K562 (cell line): ENCODE results near the gene FAXC. TPM values are rescaled to one million over a fixed set of nuclear protein-coding genes. Genes with fewer than 3 reads are reported as not detected.

Experiments used
- ATF1 ChIP-seq, 2 experiments: fragments of 450-650 bp in 1 of 2; IDR thresholded peaks; 2 replicates each; pipeline ENCODE4 v1.6.1; 2016; ENCODE audit warnings: missing compliant biosample characterization in 1 of 2, missing genetic modification characterization in 1 of 2
- CC2D1A ChIP-seq: fragments of 450-650 bp; IDR thresholded peaks from 2 replicates; pipeline ENCODE4 v1.6.1; 2017; ENCODE audit warnings: mild to moderate bottlenecking
- DNMT1 ChIP-seq: fragments of 450-650 bp; IDR thresholded peaks from 2 replicates; pipeline ENCODE4 v1.6.1; 2016; ENCODE audit warnings: antibody characterized with exemption, mild to moderate bottlenecking
- EP300 ChIP-seq: IDR thresholded peaks from 2 replicates; pipeline ENCODE4 v1.6.1; 2012; ENCODE audit warnings: low read length, improper control_type of control experiment
- GABPB1 ChIP-seq: sonication (generic); formaldehyde crosslinking; IDR thresholded peaks from 2 replicates; pipeline ENCODE4 v1.8.0; 2022; ENCODE audit warnings: mild to moderate bottlenecking, missing genetic modification reagents
- NFYB ChIP-seq: IDR thresholded peaks from 2 replicates; pipeline ENCODE4 v1.6.1; 2011; ENCODE audit warnings: mild to moderate bottlenecking, moderate library complexity; ENCODE audit not compliant: insufficient read length; ENCODE audit errors: extremely low read depth
- PRMT5 ChIP-seq: sonication (generic); formaldehyde crosslinking; IDR thresholded peaks from 2 replicates; pipeline ENCODE4 v1.5.0; 2020; ENCODE audit warnings: missing genetic modification reagents
- RB1 ChIP-seq: fragments of 450-650 bp; IDR thresholded peaks from 2 replicates; pipeline ENCODE4 v1.6.1; 2017; ENCODE audit warnings: low read depth, mild to moderate bottlenecking
- TAF1 ChIP-seq: IDR thresholded peaks from 2 replicates; pipeline ENCODE4 v1.6.1; 2011; ENCODE audit warnings: mild to moderate bottlenecking, low read length, moderate library complexity; ENCODE audit not compliant: insufficient read depth, control insufficient read depth, severe bottlenecking; ENCODE audit errors: extremely low read depth
- TEAD4 ChIP-seq, 2 experiments: sonication (generic) in 1 of 2; formaldehyde crosslinking in 1 of 2; IDR thresholded peaks; 2 replicates each; pipeline versions ENCODE4 v1.6.1 to v1.8.0; 2012 to 2022; ENCODE audit warnings: borderline replicate concordance in 1 of 2, inconsistent platforms in 1 of 2, low read length in 1 of 2, mild to moderate bottlenecking in 1 of 2, missing genetic modification reagents in 1 of 2
- ZBTB1 ChIP-seq: sonication (generic); formaldehyde crosslinking; IDR thresholded peaks from 2 replicates; pipeline ENCODE4 v1.8.1; 2023; ENCODE audit warnings: missing genetic modification reagents, low read depth, mild to moderate bottlenecking, borderline replicate concordance
- ZBTB17 ChIP-seq: fragments of 450-650 bp; formaldehyde crosslinking; IDR thresholded peaks from 2 replicates; pipeline ENCODE4 v1.4.0; 2020; ENCODE audit warnings: mild to moderate bottlenecking
- ZNF197 ChIP-seq: fragments of 200-800 bp; sonication (Bioruptor generic); IDR thresholded peaks from 2 replicates; pipeline ENCODE4 v1.6.1; 2016; ENCODE audit warnings: low read depth, missing genetic modification characterization, missing compliant biosample characterization
- ZNF583 ChIP-seq: fragments of 250-450 bp; sonication (Bioruptor Pico); IDR thresholded peaks from 2 replicates; pipeline ENCODE4 v1.4.0; 2020
- polyA plus RNA-seq, 8 experiments: library from polyadenylated mRNA; depleted of rRNA in 4 of 8; stranded (reverse) in 5 of 8; unstranded in 3 of 8; fragments of >200 nt; fragmentation: Nextera tagmentation in 2 of 8; fragmentation: Illumina TruSeq in 1 of 8; extraction: Ambion mirVana in 2 of 8; extraction: Trizol in 1 of 8; gene quantifications; 2 replicates each; pipeline versions ENCODE4 v1.2.1 to v1.2.3, GENCODE V29; 2011 to 2014; ENCODE audit warnings: inconsistent platforms in 1 of 8, missing spikeins in 1 of 8
- total RNA-seq, 7 experiments: library from RNA; depleted of rRNA in 6 of 7; stranded (reverse); fragments of >200 nt in 6 of 7; fragmentation: Illumina TruSeq in 2 of 7; extraction: Trizol in 2 of 7; gene quantifications; 2 replicates each; pipeline versions ENCODE4 v1.2.1 to v1.2.3, GENCODE V29; 2011 to 2021; ENCODE audit warnings: low replicate concordance in 1 of 7
- TF ChIP-seq, protein P1 (sequence below): sonication (generic); formaldehyde crosslinking; IDR thresholded peaks from 2 replicates; pipeline ENCODE4 v1.8.0; 2022; ENCODE audit warnings: missing genetic modification reagents, mild to moderate bottlenecking, borderline replicate concordance
- TF ChIP-seq, protein P2 (sequence below): fragments of 200-800 bp; sonication (Bioruptor generic); IDR thresholded peaks from 2 replicates; pipeline ENCODE4 v1.6.1; 2017; ENCODE audit warnings: missing genetic modification characterization, missing compliant biosample characterization
- TF ChIP-seq, protein P3 (sequence below): IDR thresholded peaks from 2 replicates; pipeline ENCODE4 v1.6.1; 2014; ENCODE audit warnings: antibody characterized with exemption
- TF ChIP-seq, protein P4 (sequence below): fragments of 450-650 bp; formaldehyde crosslinking; IDR thresholded peaks from 2 replicates; pipeline ENCODE4 v1.4.0; 2022; ENCODE audit warnings: missing genetic modification characterization
- TF ChIP-seq, protein P5 (sequence below): fragments of 450-650 bp; formaldehyde crosslinking; IDR thresholded peaks from 2 replicates; pipeline ENCODE4 v1.4.0; 2020; ENCODE audit warnings: mild to moderate bottlenecking, mixed read lengths

FAXC gene
- total and polyA plus RNA-seq, 9 of the 15 experiments (the other 6 are each of a cell fraction or from before 2014, with no cell fraction given): 0.06 to 0.40 (median 0.13) TPM; not detected in 5

DNA sequence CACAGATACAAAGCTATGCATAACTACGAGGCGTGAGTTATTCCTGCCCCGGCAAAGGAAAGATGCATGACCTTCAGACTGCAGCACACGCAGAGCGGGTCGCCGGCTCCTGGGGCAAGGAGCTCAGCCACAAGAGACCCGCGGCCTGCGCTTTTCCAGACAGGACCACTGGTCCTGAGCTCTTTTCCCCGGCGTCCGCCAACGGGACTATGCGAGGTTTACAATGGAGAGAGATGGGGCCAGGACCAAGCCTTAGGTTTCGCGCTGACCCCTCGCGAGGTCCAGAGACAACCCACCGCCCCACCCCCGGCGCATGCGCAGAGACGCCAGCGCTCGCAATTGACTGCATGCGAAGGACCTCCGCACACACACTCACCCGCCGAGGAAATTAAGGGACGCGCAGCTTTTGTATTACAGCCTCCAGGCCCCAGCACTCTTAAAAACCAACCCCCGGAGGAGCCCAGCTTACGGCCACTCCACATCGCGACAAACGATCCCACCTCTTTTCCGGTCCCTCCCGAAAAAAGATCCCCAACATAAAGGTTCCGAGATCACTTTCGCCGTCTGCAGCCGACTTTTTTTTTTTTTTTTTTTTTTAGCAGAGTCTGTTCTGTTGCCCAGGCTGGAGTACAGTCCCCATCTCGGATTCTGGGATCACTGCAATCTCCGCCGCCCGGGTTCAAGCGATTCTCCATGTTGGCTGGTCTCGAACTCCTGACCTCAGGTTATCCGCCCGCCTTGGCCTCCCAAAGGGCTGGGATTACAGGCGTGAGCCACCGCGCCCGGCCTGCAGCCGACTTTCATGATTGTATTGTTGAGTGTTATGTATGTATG is 44.4 kb upstream of the FAXC start, which contains the start of gene COQ3 (continued):
- TF ChIP-seq ZBTB1 (no peak), ATF1 (CRISPR knock-in tag; IDR thresholded peaks at IDR 0.05) (no peak), ATF1 (tag; IDR thresholded peaks at IDR 0.05) (peak; percentile 61; the same call in 1 of the 2 replicates), DNMT1 (no peak), ZBTB17 (CRISPR knock-in tag) (peak; percentile 60; the same call in 1 of the 2 replicates), RB1 (peak; percentile 72; the same call in 1 of the 2 replicates), TEAD4 (IDR thresholded peaks at IDR 0.05; ENCODE audit: low read length) (0 out of 2 replicates have a peak, but pooled peaks have one; percentile 17), TEAD4 (CRISPR knock-in tag; IDR thresholded peaks at IDR 0.05; ENCODE audit: borderline replicate concordance) (no peak), ZNF583 (0 out of 2 replicates have a peak, but pooled peaks have one; percentile 15), PRMT5 (CRISPR knock-in tag) (no peak), NFYB (no peak), ZNF197 (CRISPR knock-in tag) (no peak), GABPB1 (CRISPR knock-in tag) (peak; percentile 92), TAF1 (peak; percentile 77), CC2D1A (peak; percentile 77; the same call in 1 of the 2 replicates), EP300 (peak; percentile 28; the same call in 1 of the 2 replicates)
- TF ChIP-seq, protein P1, sequence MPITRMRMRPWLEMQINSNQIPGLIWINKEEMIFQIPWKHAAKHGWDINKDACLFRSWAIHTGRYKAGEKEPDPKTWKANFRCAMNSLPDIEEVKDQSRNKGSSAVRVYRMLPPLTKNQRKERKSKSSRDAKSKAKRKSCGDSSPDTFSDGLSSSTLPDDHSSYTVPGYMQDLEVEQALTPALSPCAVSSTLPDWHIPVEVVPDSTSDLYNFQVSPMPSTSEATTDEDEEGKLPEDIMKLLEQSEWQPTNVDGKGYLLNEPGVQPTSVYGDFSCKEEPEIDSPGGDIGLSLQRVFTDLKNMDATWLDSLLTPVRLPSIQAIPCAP (CRISPR knock-in tag): no peak
- TF ChIP-seq, protein P2, sequence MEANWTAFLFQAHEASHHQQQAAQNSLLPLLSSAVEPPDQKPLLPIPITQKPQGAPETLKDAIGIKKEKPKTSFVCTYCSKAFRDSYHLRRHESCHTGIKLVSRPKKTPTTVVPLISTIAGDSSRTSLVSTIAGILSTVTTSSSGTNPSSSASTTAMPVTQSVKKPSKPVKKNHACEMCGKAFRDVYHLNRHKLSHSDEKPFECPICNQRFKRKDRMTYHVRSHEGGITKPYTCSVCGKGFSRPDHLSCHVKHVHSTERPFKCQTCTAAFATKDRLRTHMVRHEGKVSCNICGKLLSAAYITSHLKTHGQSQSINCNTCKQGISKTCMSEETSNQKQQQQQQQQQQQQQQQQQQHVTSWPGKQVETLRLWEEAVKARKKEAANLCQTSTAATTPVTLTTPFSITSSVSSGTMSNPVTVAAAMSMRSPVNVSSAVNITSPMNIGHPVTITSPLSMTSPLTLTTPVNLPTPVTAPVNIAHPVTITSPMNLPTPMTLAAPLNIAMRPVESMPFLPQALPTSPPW (CRISPR knock-in tag): peak; percentile 87
- TF ChIP-seq, protein P3, sequence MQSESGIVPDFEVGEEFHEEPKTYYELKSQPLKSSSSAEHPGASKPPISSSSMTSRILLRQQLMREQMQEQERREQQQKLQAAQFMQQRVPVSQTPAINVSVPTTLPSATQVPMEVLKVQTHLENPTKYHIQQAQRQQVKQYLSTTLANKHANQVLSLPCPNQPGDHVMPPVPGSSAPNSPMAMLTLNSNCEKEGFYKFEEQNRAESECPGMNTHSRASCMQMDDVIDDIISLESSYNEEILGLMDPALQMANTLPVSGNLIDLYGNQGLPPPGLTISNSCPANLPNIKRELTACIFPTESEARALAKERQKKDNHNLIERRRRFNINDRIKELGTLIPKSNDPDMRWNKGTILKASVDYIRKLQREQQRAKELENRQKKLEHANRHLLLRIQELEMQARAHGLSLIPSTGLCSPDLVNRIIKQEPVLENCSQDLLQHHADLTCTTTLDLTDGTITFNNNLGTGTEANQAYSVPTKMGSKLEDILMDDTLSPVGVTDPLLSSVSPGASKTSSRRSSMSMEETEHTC: no peak
- TF ChIP-seq, protein P4, sequence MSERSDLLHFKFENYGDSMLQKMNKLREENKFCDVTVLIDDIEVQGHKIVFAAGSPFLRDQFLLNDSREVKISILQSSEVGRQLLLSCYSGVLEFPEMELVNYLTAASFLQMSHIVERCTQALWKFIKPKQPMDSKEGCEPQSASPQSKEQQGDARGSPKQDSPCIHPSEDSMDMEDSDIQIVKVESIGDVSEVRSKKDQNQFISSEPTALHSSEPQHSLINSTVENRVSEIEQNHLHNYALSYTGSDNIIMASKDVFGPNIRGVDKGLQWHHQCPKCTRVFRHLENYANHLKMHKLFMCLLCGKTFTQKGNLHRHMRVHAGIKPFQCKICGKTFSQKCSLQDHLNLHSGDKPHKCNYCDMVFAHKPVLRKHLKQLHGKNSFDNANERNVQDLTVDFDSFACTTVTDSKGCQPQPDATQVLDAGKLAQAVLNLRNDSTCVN: no peak
- TF ChIP-seq, protein P5, sequence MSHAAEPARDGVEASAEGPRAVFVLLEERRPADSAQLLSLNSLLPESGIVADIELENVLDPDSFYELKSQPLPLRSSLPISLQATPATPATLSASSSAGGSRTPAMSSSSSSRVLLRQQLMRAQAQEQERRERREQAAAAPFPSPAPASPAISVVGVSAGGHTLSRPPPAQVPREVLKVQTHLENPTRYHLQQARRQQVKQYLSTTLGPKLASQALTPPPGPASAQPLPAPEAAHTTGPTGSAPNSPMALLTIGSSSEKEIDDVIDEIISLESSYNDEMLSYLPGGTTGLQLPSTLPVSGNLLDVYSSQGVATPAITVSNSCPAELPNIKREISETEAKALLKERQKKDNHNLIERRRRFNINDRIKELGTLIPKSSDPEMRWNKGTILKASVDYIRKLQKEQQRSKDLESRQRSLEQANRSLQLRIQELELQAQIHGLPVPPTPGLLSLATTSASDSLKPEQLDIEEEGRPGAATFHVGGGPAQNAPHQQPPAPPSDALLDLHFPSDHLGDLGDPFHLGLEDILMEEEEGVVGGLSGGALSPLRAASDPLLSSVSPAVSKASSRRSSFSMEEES (CRISPR knock-in tag): no peak
